Gastrocnemius medialis (tissue), 4 donors: Measurements from ENCODE around the gene OTUB1. TPM values are rescaled to one million over a fixed set of nuclear protein-coding genes. Genes with fewer than 3 reads are reported as not detected.

ENCODE experiments used
- ATAC-seq, 2 donors: fragments of 150-250 bp; one replicate each; pipeline ENCODE4 v1.9.1; 2016
- DNase-seq, 2 donors: peaks; one replicate each; pipeline ENCODE4 v3.0.0-alpha.2; 2019
- H3K27ac ChIP-seq, 4 donors: fragments of 200-600 bp; sonication (generic); 1 replicate in 1 of 4; 2 replicates in 3 of 4; pipeline ENCODE4 v1.5.1; 2016 to 2018; ENCODE audit warnings: mild to moderate bottlenecking in 2 of 4, moderate library complexity in 1 of 4
- H3K27me3 ChIP-seq, 3 donors: fragments of 200-600 bp; sonication (generic) in 2 of 3; 1 replicate in 1 of 3; 2 replicates in 2 of 3; pipeline versions ENCODE4 v1.5.1 to v1.6.0; 2016 to 2019; ENCODE audit warnings: mild to moderate bottlenecking in 1 of 3, moderate library complexity in 1 of 3
- H3K36me3 ChIP-seq, 2 donors: fragments of 200-600 bp; sonication (generic) in 1 of 2; one replicate each; pipeline ENCODE4 v1.5.1; 2017 to 2018
- H3K4me1 ChIP-seq, 2 donors: fragments of 200-600 bp; sonication (generic) in 1 of 2; one replicate each; pipeline ENCODE4 v1.5.1; 2016 to 2017; ENCODE audit warnings: mild to moderate bottlenecking in 2 of 2
- H3K4me3 ChIP-seq, 4 donors: fragments of 200-600 bp; sonication (generic) in 3 of 4; 1 replicate in 1 of 4; 2 replicates in 3 of 4; pipeline ENCODE4 v1.5.1; 2016 to 2019; ENCODE audit warnings: mild to moderate bottlenecking in 2 of 4
- H3K9me3 ChIP-seq, 3 donors: fragments of 200-600 bp; sonication (generic) in 2 of 3; 1 replicate in 1 of 3; 2 replicates in 2 of 3; pipeline ENCODE4 v1.5.1; 2016 to 2019
- POLR2A ChIP-seq, 2 donors: fragments of 450-650 bp; IDR thresholded peaks; one replicate each; pipeline ENCODE4 v1.6.1; 2017; ENCODE audit warnings: antibody characterized with exemption in 2 of 2, mild to moderate bottlenecking in 2 of 2, moderate library complexity in 2 of 2
- in situ Hi-C, 4 donors: fragments of 200-750 bp; cut with MboI; loops; one replicate each; pipeline versions ENCODE4 v1.15.0 to v1.8.0; 2017; ENCODE audit warnings: low sequenced_read_pairs in 4 of 4
- intact Hi-C: fragments of 100-400 bp; cut with DNase I; formaldehyde crosslinking; loops from one replicate; pipeline ENCODE4 v1.15.1; 2023; ENCODE audit warnings: low total_unique reads
- total RNA-seq, 4 donors: library from RNA; depleted of rRNA; stranded (reverse); fragments of >200 nt; gene quantifications; one replicate each; pipeline versions ENCODE4 v1.1.0 to v1.2.3, GENCODE V29; 2016
- TF ChIP-seq, protein P1 (sequence below), 5 experiments: fragments of 450-650 bp in 3 of 5; fragments of 200-600 bp in 2 of 5; sonication (generic) in 2 of 5; IDR thresholded peaks in 4 of 5; conservative IDR thresholded peaks in 1 of 5; 1 replicate in 4 of 5; 2 replicates in 1 of 5; pipeline ENCODE4 v1.5.1; 2016 to 2019; ENCODE audit warnings: antibody characterized with exemption in 5 of 5, mild to moderate bottlenecking in 3 of 5, moderate library complexity in 3 of 5

OTUB1 gene
- total RNA-seq, 4 donors from 2014 or later: 48.0 to 70.3 (median 59.5) TPM

DNA sequence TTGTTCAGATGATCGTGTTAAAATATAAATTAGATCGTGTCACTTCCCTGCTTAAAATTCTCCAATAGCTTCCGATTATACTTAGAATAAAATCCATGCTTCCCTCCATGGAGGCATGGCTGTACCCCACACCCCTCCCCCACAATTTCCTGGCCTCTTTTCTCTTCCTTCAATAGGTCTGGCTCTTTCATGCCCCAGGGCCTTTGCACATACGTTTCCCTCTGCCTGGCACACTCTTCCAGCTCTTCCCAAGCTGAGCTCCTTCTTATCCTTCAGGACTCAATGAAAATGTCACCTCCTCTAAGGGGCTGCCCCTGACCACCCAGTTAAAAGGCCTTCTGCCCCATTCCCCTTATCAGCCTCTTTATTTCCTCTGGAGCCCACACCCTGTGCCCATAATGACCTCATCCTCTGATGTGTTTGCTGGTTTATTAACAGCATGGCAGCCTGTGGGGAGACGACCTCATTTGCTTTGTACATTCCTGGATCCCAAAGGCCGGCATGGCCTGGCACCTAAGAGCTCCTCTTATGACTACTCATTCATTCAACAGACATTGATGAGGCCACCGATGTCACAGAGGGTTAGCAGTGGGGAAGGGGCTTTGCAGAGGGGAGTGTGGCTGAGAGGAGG, 40.5 kb downstream of the OTUB1 start:
- in situ Hi-C loops (no loop called here), intact Hi-C loops (no loop called here)
- Histone ChIP-seq H3K4me3 (no peak overlapping the region), H3K27me3 (no peaks in the 10 kb centered on the region), H3K4me1 (peaks cover 9 to 10% of the 10 kb centered on the region in 2 donors), H3K9me3 (no peaks in the 10 kb centered on the region), H3K27ac (no peak overlapping the region), H3K36me3 (no peaks in the 10 kb centered on the region)
- no peak for DNase-seq
- no peak for ATAC-seq
- TF ChIP-seq, protein P1, sequence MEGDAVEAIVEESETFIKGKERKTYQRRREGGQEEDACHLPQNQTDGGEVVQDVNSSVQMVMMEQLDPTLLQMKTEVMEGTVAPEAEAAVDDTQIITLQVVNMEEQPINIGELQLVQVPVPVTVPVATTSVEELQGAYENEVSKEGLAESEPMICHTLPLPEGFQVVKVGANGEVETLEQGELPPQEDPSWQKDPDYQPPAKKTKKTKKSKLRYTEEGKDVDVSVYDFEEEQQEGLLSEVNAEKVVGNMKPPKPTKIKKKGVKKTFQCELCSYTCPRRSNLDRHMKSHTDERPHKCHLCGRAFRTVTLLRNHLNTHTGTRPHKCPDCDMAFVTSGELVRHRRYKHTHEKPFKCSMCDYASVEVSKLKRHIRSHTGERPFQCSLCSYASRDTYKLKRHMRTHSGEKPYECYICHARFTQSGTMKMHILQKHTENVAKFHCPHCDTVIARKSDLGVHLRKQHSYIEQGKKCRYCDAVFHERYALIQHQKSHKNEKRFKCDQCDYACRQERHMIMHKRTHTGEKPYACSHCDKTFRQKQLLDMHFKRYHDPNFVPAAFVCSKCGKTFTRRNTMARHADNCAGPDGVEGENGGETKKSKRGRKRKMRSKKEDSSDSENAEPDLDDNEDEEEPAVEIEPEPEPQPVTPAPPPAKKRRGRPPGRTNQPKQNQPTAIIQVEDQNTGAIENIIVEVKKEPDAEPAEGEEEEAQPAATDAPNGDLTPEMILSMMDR (IDR thresholded peaks at IDR 0.05 in 4 of 5, conservative IDR thresholded peaks at IDR 0.05 in 1 of 5): no peak
- no peak for TF ChIP-seq POLR2A (IDR thresholded peaks at IDR 0.05)

DNA sequence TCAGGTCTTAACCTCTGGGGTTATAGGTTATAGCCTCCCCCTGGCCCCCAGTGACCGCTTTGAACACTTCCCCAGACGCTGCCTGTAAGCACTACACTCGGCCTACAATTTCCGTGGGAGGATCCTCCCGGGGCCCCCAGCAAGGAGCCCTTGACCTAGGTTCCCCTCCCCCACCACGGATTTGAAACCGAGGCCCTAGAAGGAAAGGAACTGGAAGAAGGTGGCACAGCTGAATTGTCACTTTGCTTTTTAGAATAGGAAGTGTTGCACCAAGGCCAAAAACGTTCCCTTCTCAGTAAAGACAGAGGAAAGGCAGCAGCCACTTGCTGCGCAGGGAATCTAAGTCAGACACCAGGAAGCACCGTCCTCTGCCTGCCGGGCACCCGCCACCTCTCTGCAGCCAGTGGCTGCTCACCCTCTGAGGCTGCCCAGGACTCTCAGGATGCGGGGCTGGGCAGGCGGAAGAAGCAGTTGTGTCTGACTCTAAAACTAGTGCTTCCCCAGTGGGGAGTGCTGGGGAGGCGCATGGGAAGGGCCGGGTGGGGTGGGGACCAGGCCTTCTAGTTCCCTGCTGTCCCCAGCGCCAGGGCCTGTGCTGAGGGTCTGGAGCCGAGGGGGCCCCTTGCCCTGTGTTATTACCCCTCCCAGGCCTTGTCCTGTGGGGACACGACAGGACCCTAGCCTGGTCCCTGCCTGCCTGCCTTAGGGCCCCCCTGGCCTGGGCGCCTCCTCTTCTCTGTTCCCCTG, 41.6 kb downstream of the OTUB1 start:
- Histone ChIP-seq H3K27ac (no peak overlapping the region), H3K27me3 (no peaks in the 10 kb centered on the region), H3K9me3 (no peaks in the 10 kb centered on the region), H3K4me1 (peaks cover 6 to 10% of the 10 kb centered on the region in 2 donors), H3K36me3 (no peaks in the 10 kb centered on the region), H3K4me3 (no peak overlapping the region)
- DNase-seq: no peak
- in situ Hi-C loops (no loop called here), intact Hi-C loops (no loop called here)
- TF ChIP-seq POLR2A (IDR thresholded peaks at IDR 0.05): no peak
- TF ChIP-seq, protein P1 (IDR thresholded peaks at IDR 0.05 in 4 of 5, conservative IDR thresholded peaks at IDR 0.05 in 1 of 5): no peak
- ATAC-seq: no peak

DNA sequence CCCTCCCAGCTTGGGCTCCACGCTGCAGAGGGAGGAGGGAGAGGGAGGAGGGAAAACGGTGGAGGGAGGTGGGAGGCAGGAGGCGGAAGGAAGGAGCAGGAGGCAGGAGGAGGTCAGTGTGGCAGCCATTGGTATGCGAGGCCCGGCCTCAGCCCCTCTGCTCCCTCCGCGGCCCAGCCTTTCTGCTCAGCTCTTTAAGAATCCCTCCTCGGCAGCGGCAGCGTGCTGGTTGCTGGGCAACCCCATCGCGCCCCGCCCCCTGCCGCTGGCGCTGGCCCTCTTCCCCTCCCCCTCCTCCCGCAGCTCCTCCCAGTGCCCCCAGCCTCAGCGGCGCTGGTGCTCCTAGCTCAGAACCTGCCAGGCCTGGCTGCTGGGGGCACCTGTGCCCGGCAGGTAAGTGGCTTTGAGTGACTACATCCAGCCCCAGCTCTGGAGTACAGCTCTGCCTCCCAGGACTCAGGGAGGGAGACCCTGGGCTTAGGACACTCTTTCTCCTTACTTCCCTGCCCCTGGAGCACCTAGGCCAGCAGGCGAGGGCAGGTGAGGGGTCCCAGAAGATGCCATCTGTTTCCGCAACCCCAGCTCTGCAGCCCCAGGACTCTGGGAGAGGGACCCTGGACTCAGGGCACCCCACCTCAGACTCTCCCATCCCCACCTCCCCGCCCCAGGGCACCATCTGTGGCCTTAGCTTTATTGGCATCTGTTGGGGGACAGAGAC, 42.3 kb downstream of the OTUB1 start:
- in situ Hi-C loops (no loop called here), intact Hi-C loops (no loop called here)
- no peak overlapping the region for H3K27ac ChIP-seq
- H3K4me3 ChIP-seq: no peak overlapping the region
- no peak for ATAC-seq
- H3K36me3 ChIP-seq: no peaks in the 10 kb centered on the region
- no peaks in the 10 kb centered on the region for H3K9me3 ChIP-seq
- no peak for DNase-seq
- peaks cover 6 to 16% of the 10 kb centered on the region in 2 donors for H3K4me1 ChIP-seq
- TF ChIP-seq, protein P1 (IDR thresholded peaks at IDR 0.05 in 4 of 5, conservative IDR thresholded peaks at IDR 0.05 in 1 of 5): no peak
- no peak for TF ChIP-seq POLR2A (IDR thresholded peaks at IDR 0.05)
- no peaks in the 10 kb centered on the region for H3K27me3 ChIP-seq

DNA sequence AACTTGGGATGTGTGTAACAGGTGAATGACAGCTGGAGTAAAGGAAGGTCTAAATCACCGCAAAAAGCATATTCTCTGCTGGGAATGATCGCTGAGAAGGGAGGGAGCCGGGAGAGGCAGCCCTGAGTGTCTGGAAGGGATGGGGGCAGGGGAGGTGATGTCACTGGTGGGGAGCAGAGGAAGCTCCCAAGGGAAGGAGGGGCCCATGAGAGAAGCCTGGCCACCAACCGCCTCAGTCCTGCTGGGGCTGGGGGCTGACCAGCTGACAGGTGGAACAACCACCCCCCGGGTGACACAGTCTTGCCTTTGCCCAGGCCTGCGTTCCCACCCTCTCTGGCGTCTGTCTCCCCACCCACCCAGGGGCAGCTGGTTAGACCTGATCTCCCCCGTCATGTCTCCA, 43.5 kb downstream of the OTUB1 start:
- Histone ChIP-seq H3K9me3 (no peaks in the 10 kb centered on the region), H3K4me3 (no peak overlapping the region), H3K4me1 (peaks cover 7 to 12% of the 10 kb centered on the region in 2 donors), H3K27ac (no peak overlapping the region), H3K36me3 (no peaks in the 10 kb centered on the region), H3K27me3 (no peaks in the 10 kb centered on the region)
- in situ Hi-C loops: no loop called here
- TF ChIP-seq, protein P1 (IDR thresholded peaks at IDR 0.05 in 4 of 5, conservative IDR thresholded peaks at IDR 0.05 in 1 of 5): no peak
- TF ChIP-seq POLR2A (IDR thresholded peaks at IDR 0.05): no peak
- DNase-seq (no peak), ATAC-seq (no peak)
- intact Hi-C loops: no loop called here
